OCI-M2 (cell line): ENCODE measurements around the gene PLCD3.

Source experiments
- DNase-seq: peaks from one replicate; lab custom pipeline; 2025; ENCODE audit not compliant: unreplicated experiment; lab: John Stamatoyannopoulos, UW

The PLCD3 gene

DNA sequence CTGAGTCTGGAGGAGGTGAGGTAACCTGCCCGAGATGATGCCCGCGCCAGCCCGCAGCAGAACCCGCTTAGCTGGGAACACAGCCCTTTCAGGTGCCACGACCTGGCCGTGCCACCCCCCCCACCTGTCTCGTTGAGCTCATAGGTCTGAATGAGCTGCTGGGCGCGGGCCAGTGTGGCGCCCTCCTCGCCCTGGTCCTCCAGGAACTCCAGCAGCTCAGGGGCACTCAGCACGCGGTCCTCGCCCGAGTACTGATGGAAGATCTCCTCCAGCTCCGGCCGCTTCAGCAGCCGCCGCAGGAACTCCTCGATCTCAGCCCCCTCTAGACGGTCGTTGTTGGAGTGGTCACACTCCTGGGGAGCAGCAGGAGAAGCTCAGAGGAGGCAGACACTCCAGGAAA is 13.6 kb downstream of the PLCD3 start:
- DNase-seq: no peak

DNA sequence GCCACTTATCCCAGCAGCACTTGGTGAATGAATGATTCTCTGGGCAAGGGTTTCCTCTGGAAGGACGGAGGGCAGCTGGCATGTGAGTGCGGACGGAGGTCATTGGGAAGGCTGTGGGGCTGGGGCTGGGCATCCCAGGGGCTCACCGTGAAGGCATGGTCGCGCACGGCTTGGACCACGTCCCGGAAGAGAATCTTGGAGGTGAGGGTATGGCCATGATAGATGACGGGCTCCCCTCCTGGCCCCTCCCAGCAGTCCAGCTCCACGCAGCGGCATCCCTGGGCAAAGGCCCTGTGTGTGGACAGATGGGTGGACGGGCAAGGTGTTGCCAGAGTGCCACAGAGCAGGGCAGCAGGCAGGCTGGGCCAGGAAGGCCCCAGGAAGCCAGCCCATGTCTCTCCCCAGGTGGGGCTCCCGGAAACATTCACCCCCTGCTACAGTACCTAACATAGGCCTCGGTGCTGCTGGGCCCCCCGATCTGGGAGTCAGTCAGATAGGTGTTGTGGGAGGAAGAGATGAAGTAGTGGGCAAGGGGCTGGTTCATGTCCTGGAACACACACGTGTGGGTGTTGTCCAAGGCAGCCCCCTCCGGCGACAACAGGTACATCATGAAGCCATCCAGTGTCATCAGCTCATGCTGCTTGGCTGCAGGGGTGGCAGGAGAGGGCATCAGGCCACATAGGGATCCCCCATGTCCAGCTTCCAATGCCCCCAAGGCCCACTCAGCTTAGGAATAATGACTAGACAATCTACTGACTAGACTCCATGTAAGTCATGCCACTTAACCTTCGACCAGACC is 14.3 kb downstream of the PLCD3 start:
- DNase-seq: no peak

DNA sequence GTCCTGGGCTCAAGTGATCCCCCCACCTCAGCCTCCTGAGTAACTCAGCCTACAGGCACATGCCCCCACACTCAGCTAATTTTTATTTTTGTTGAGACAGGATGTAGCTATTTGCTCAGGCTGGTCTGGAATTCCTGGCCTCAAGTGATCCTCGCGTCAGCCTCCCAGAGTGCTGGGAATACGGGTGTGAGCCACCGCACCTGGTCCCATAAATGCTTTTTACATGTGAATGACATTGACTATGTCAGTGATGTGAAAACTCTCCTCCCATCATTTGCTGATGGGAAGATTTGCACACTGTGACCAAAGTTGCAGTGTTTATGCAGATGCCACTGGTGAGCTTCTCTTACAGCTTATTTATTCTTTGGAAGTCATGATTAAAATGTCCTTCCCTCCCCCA is 15.0 kb downstream of the PLCD3 start:
- DNase-seq: no peak

DNA sequence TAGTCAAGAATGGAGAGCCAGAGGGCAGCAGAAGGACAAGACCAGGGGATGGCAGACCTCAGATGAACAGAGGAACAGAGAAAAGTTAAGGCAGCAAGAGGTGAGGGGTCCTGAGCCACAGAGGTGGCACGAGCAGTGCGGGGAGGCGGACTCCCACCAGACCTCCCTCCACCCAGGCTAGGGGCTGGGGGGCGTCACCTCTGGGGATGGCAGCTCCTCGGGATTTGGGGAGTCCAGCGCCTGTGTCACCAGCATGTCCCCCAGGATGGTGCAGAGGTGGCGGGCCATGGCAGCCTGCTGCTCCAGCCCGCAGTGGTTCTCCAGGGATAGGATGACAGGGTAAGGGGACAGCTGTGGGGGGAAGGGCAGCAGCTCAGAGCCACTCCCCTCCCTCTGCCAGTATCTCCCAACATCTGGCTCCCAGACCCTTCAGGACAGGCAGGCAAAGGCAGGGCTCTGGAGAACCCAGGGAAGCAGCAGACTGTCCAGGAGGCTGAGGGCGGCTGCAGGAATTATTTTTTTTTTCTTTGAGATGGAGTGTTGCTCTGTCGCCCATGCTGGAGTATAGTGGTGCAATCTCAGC is 15.8 kb downstream of the PLCD3 start:
- DNase-seq: no peak

DNA sequence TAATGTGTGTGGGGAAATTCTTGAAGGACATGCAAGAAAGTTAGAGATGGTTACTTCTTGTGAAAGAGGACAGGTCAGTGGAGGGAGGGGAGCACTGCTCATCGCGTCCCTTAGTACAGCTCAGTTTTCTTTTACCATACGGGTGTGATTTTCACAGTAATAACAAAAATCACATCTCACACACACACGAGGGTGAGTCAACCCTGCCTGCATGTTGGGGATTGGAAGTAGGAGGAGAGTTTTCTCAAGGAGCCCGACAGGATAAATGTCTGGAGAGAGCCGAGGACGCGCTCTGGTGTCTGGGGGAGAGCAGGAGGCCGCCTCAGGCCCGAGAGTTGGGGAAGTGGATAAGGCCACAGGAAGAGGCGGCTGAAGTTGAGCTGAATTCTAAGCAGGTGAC is 16.4 kb downstream of the PLCD3 start:
- DNase-seq: no peak

DNA sequence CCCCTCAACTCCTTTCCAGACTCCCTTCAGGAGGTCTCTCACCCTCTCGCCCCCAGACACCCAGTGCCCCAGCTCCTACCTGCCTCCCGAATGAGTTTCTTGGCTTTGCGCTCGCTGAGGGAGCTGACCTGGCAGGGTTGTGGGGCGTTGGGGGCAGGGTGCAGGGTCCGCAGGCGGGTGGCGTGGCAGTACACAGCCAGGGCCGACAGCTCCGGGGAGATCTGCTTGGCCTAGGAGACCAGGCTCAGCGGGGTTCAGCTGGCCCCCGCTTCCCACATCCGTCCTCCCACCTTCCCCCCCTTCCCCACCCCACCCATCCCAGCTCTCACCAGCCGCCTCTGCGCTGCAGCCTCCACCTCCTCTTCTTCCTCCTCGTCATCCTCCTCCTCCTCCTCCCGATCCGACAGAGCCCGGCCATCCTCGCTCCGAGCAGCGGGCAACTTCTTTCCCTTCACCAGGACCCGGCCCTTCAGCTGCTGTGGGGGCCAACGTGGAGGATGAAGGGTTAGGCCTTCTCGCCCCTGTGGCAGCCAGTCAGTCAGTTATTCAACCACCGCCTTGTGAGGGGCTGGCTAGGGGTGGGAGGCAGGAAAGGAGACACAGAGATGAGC is 17.2 kb downstream of the PLCD3 start:
- DNase-seq: no peak

DNA sequence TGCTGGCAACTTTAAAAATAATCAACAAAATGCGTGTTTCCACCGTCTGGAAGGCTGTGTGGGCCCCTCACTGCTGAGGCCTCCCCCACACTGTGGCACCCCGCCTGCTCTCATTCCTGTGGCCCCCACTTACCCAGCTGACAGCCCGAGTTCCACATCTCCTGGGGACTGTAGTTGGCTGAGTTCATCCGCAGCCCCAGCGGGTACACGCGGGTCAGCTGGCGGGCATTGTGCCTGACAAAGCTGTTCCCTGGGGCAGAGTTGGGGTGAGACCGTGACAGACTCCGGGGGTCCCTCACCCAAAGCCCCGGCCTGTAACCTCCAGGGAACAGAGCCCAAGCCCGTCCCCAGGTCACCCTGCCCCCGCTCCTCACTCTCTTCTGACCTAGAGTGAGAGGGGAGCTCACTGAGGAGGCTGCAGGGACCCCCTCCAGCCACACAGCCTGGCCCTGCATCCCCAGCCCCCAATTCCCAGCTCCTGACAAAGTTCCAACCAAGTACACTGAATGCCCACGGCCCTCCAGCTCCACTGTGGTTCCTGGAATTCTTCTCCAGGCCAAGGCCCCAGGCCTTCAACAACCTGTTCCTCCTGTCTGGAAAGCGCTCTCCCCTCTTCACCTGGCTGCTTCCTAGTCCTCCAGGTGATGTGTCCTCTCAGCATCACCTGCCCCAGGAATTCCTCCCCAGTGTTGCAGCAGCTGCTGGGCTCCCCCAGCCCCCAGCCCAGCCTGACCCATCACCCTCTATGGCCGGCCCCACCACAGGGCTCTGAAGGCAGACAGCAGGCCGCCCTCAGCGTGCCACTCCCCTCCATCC is 18.0 kb downstream of the PLCD3 start:
- DNase-seq: no peak

DNA sequence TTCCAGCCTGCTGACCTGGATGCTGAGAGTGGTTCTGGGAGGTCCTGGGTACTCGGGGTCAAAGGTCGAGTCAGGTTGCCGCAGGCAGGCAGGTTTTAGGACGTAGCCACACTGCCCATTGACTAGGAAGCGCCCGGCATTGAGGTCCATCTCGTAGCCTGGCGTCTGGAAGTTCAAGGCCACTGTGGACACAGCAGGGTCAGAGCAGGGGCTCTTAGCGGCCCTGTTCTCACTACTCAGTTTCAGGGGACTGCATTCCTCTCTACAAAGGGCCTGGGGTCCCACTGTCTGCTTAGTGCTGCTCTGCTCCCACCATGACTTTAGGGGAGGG is 18.9 kb downstream of the PLCD3 start:
- DNase-seq: no peak

DNA sequence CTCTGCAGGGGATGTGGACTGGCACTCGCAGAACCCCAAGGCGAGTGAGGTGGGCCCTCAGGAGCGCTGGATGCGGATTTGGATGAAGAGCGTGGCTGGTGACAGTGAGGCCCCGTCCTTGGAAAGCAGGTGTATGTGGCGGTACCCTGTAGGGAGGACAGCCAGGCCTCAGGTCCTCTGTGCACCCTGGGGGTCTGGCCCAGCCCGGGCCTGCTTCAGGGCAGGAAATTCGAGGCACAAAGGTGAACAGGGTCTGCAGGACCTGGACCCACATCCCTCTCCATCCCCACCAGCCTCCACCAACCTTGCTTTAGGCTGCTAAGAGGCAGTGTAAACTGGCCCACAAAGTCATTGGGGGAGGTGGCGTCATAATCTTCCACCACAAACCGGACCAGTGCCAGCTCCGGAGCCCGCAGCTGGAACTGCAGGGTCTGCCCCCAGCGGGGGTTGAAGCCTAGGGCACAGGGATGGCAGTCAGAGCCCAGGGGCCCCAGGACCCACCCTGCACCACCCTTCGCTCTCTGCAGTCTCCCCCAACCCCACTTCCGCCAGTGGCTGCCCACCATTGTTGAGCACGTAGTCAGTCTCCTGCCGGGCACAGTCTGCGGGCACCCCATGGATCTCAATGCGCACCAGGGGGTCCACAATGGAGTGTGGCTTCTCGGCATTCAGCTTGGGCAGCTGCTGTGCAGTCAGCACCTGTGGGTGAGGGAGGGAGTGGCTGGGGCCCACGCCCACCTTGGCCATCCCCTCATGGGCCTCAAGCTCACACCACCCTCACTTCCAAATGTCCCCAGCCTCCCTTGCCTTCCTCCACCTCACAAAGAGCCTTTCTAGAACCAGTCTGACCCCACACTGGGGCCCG is 19.5 kb downstream of the PLCD3 start:
- DNase-seq: no peak

DNA sequence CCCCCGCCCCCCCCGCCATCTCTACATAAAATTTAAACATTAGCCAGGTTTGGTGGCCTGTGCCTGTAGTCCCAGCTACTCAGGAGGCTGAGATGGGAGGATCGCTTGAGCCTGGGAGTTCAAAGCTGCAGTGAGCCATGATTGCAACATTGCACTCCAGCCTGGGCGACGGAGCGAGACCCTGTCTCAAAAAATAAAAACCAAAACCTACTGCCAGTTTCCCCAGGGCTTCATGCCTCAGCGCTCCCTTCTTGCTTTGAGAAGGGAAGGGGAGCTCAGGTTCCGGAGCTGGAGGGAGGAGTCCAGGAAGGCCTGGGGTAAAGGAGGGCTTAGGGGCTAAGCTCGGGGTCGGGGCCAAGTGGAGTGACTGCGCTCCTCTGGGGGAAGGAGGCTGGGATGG is 20.5 kb downstream of the PLCD3 start:
- DNase-seq: no peak

DNA sequence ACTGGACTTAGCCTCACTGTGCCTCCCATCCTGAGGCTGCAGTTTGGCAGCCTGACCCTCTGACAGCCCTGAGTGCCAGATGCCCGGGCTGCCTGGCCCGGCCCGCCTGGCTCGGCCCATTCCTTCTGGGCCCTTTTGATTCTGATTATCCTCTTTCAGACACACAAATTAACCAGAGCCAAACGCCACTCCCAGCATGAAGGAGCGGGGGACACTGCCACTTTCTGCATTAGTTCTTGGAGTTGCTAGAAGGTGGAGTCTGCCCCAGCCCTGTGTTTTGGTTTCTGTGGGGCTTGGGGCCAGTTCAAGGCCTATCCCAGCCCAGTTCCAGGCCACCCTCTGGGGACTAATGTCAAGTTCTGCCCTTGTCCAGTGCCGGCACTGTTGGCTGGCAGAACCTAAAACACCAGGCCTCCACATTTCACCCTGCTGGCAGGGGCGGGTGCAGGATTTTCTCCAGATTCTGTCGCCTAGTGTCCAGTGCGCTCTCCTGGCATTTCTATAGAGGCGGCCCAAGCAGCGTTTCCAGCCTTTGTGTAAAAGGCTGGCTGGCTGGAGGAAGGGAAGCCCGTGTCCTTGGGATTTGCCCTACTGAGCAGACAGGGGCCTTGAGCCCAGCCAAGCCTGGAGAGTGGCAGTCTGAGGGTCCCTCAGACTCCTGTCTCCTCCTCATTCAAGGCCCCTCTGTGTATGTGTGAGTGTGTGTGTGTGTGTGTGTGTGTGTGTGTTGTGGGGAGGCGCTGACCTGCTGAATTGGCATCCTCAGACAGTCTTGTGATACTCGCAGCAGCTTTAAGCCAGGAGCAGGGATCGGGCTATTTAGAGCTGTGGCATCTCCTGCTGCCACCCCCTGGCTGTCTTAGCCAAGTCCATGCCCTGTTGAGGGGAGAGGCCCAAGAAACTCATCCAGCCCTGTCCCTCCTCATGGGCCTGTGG is 21.4 kb downstream of the PLCD3 start:
- DNase-seq: no peak

DNA sequence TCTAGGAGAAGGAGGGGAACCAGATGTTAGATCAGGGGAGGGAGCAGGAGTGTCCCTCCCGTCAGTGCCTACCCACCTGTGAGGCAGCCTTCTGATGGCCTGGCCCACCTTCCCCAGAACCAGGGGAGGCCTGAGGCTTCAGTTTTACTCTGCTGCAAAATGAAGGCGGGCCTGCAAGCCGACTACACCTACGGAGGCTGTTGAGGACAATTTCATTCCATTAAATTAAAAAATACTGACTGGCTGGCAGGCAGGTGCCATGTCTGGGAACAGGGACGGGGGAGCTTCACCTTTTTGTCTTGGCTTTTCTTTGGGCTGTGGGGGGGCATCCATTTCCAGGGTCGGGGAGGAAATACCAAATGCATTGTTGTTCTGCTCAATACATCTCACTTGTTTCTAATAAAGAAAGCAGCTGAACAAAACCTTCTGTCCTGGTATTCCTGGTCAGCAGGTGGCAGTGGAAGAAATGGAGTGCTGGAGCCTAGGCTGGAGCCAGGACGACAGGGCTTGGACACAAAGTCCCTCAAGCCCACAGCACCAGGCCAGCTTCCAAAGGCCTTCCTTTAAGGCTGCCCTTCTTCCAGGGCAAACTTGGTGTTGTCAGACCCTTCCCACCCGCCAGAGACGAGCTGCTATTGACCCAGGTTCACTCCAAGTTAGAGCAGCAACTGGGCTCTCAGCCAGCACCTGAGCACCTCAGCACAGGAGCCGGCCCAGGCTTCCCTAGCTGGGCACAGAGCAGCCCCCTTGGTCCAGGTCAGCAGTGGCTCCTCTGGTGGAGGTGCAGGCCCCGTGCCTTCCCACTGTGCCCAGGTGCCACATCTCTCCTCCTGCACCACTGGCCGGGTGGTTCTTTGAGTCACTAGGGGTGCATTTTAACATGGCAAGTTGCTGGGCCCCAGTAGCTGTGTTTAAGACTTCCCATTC is 23.5 kb downstream of the PLCD3 start:
- no peak for DNase-seq

DNA sequence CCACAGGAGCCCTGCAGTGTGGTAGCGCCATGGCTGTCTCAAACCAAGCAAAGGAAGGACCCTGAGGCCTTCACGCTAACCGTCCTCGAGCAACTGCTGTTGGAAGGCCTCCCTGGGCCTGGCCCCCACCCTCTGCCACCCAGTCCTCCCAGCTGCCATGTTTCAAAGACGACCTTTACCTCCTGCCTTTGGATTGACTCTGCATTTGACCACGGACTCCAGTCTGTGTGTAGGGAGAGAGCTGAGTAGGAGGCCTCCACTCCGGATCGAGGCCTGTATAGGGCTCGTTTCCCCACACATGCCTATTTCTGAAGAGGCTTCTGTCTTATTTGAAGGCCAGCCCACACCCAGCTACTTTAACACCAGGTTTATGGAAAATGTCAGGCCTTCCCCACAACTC is 24.3 kb downstream of the PLCD3 start:
- no peak for DNase-seq

DNA sequence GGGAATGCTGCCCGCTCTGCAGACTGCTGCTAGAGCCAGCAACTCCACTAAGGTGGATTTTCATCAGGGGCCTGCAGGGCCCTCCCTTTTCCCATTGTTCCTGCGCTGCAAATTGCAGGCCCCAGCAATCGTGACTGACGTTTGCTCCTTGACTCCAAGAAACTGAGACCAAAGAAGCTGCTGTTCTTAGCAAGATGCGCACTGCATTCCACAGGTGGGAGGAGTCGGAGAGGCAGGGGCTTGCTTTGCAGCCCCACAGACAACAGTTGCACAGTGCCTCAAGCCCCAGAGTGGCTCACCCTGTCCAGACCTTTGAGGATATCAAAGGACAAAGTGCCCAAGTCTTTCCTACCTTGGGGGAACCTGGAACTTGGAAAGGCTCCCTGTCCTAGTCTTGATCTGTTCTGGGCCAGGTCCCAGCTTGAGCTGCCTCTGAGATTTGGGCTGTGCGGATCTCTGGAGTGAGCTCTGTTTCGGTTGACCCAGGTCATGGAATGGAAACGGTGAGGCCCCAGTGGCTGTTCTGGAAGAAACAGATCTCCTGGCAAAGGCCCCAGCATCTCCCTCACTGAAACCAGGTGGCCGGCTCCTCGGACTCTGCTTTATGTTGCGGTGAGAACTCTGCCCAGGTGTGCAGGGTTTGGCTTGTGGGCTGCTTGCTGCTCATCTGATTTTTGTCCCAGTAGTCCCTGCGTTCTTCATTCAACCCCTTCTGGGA is 24.9 kb downstream of the PLCD3 start:
- DNase-seq: no peak

DNA sequence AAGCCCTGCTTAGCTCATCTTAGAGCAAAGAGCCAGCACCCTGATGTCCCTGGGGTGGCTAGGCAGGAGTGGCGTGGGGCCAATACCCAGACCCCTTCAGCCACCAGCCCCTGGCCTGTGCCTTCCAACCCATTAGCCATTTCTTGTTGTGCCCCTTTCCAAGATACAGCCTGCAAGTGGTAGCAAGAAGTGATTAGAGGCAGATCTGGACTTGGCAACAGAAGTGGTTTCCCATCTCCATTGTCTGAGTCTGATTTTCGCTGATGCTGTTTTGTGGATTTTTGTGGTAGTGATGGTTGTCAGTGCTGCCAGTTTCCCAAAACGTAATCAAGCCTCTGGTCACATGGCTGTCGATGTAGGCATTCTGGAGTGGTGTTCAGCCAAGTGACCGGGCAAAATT is 25.7 kb downstream of the PLCD3 start:
- DNase-seq: no peak

DNA sequence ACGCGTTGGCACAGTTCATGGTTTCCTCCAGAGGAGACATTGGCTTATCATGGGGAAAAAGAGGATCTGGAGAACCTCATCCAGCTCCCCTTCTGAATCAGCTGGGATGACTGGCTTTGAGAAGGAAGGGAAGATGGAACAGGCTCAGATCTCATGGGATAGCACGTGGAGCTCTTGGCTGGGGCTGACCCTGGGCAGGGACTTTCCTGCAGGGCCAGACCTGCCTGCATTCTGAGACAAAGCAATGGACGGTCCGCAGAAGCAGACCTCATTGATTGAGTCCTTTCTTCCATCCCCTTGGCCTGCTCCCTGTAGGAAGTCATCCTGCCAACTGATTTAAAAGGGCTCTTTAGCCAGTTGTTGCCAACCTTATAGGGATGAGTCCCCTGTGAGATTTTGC is 26.2 kb downstream of the PLCD3 start:
- no peak for DNase-seq

DNA sequence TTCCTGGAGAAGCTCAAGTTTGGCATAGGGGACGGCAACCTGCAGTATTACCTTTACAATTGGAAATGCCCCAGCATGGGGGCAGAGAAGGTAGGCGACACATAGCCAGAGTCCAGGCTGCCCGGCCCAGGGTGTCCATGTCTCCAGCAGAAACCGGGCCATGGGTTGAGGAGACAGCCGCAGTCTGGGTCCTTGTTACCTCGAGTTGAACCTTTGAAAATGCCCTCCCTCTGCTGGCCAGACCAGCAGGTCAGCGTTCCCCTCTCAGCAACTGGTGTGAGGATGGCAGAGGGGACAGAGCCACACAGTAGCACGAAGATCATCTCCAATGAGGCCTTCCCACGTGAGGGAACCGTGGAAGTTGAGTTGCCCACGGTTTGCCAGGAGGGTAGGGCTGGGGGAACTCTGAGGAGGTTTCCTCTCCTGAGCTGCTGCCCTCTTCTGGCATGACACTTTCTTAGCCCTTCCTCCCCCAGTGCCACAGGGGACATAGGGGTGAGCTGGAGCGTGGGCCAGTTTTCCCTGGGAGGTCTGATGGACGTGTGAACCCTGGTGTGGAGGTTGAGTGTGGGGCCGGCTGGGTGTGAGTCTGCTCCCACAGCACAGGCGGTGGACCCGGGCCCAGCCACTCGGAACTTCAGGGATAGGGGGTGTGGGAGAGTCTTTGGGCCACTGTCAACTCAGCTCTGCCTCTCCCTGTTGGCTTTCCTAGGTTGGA is 27.2 kb downstream of the PLCD3 start:
- no peak for DNase-seq
